Smooth muscle cell of the umbilical artery (primary cell): ENCODE data around the gene LRRC3C. TPM values are rescaled to one million over a fixed set of nuclear protein-coding genes. Genes with fewer than 3 reads are reported as not detected.

ENCODE experiments used
- total RNA-seq: library from RNA; depleted of rRNA; stranded (reverse); fragments of >200 nt; gene quantifications from 2 replicates; pipeline ENCODE4 v1.2.3, GENCODE V29; 2014

Gene LRRC3C, protein sequence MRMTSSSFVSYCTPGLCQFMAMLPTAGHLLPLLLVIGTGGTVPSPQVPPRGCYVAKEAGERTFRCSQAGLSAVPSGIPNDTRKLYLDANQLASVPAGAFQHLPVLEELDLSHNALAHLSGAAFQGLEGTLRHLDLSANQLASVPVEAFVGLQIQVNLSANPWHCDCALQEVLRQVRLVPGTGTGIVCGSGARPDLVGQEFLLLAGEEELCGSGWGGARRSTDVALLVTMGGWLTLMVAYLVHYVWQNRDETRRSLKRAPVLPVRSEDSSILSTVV
- not detected in 2 replicates for total RNA-seq

DNA sequence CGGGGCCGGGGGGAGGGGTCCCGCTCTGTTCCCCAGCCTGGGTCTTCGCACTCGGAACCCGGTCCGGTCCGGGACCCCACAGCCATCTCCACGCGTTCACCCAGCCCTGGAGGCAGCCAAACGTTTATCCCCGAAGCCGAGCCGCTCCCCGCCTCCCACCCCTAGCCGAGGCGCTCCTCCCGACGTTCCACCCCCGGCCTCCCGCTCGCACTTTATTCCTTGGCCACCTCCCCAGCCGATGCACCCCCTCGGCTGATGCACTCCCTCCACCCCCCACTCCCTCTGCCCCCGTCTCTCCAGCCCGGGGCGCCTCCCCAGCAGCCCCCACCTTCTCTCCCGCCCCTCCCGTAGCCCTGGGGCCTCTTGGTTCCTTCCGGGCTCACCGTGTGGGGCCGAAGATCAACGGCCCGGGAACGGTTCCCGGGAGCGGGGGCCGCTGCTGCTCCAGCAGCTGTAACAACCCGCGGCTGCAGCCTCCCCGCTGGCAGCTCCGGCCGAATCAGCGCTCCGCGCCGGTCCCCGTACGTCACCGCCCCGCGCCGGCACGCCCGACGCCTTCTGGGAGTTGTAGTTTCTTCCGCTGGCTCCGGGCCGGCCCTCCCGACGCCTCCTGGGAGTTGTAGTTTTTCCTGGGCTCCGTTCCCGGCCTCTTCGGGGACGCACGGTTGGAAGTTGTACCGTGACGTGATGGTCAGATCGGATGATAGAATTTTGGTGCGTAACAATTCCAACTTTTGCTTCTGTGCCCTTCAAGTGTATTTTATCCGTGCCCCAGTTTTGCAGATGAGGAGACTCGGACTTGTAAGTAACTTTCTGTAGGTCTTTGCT lies at the start of gene LRRC3C, which contains the start of gene ORMDL3:
Gene LRRC3C, plus strand, starts transcription at position 632 of the 828 bp plus-strand sequence. CDS start 13,792 bp downstream, outside the sequence.
Gene ORMDL3, minus strand, starts transcription at position 501 of the 828 bp plus-strand sequence. CDS start 3,398 bp downstream, outside the sequence.

DNA sequence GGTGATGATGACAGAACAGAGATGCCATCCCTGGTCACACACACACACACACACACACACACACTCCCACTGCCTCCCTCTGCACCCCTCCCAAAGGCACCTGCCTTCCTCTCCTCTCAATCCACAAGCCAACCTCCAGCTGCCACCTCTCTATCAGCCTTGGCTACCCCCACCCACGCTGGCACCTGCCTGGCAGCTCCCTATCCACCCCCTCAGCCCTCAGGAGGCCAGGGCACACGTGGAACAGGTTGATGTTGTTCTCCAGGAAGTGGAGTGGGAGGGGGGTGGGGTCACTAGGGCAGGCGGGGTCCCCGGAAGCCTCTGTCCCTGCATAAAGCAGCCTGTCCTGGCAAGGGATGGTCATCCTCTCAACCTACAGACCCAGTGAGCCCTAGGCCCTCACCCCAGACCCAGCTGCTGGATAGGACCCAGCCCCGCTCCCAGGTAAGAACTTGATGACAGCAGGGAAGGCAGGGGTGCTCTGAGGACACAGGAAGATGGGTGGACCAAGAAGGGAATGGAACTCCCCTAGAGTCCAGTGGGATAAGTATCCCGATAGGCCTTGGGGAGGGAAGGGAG lies 35.2 kb downstream of the LRRC3C start, which contains the start of gene GSDMA:
Gene GSDMA, plus strand, starts transcription at position 363 of the 579 bp plus-strand sequence. CDS start 2,684 bp downstream, outside the sequence.

DNA sequence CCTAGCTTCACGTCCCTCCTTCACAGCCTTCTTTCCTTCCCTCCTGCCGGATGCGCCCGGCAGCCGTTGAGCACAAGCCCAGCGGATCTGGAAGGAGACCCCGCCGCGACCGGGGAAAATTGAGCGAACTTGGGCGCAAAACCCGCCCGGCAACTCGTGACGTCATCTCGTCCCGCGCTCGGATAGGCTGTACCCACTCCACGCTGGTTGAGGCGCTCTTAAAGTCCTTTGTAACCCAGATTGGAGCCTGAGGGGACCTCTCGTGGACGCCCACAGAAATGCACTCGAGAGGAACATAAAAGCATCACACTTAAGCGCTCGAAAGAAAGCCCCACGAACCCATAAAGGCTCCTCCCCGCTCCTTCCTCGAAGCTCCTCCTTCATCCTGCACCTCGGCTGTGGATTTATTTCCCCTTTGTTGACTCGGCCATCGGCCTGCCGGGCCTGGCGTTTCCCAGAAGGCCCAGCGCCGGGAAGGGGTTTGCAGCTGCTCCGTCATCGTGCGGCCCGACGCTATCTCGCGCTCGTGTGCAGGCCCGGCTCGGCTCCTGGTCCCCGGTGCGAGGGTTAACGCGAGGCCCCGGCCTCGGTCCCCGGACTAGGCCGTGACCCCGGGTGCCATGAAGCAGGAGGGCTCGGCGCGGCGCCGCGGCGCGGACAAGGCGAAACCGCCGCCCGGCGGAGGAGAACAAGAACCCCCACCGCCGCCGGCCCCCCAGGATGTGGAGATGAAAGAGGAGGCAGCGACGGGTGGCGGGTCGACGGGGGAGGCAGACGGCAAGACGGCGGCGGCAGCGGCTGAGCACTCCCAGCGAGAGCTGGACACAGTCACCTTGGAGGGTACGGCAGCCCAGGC lies 53.0 kb downstream of the LRRC3C start, which contains the start of gene PSMD3:
Gene PSMD3, plus strand, starts transcription at position 457 of the 856 bp plus-strand sequence. Its CDS starts 164 bp downstream, at position 621.

Other genes with a start within 250 kb of the LRRC3C start
- 6.9 and 11.0 TPM in 2 replicates for gene PGAP3, start 239.7 kb upstream of the LRRC3C start, total RNA-seq
- gene ERBB2, start 227.7 kb upstream of the LRRC3C start, total RNA-seq, result 37.4 and 48.8 TPM in 2 replicates
- gene MIEN1, start 197.2 kb upstream of the LRRC3C start, total RNA-seq, result 16.2 and 20.8 TPM in 2 replicates
- gene GRB7, start 189.8 kb upstream of the LRRC3C start, total RNA-seq, result not detected in 2 replicates
- not detected in 2 replicates for gene IKZF3, start 63.4 kb upstream of the LRRC3C start, total RNA-seq
- gene ZPBP2, start 59.5 kb upstream of the LRRC3C start, total RNA-seq, result not detected in 2 replicates
- 12.5 and 16.2 TPM in 2 replicates for gene GSDMB, start 9.1 kb upstream of the LRRC3C start, total RNA-seq
- 68.2 and 94.4 TPM in 2 replicates for gene ORMDL3, start 131 bp upstream of the LRRC3C start, total RNA-seq
- gene GSDMA, start 35.3 kb downstream of the LRRC3C start, total RNA-seq, result not detected in 2 replicates
- gene PSMD3, start 53.1 kb downstream of the LRRC3C start, total RNA-seq, result 99.8 and 128 TPM in 2 replicates
- gene CSF3, start 87.7 kb downstream of the LRRC3C start, total RNA-seq, result 2.3 and 3.9 TPM in 2 replicates
- 38.6 and 53.1 TPM in 2 replicates for gene MED24, start 126.7 kb downstream of the LRRC3C start, total RNA-seq
- gene THRA, start 135.2 kb downstream of the LRRC3C start, total RNA-seq, result 29.4 and 34.6 TPM in 2 replicates
- 0.89 and 1.7 TPM in 2 replicates for gene NR1D1, start 172.9 kb downstream of the LRRC3C start, total RNA-seq
- 35.6 and 41.2 TPM in 2 replicates for gene MSL1, start 194.2 kb downstream of the LRRC3C start, total RNA-seq
- 20.5 and 29.2 TPM in 2 replicates for gene CASC3, start 212.8 kb downstream of the LRRC3C start, total RNA-seq
- gene RAPGEFL1, start 249.7 kb downstream of the LRRC3C start, total RNA-seq, result 1.8 and 3.0 TPM in 2 replicates